ENCODE results near the gene NELFCD. TPM values are rescaled to one million over a fixed set of nuclear protein-coding genes. Genes with fewer than 3 reads are reported as not detected.
"Not testable (repeated sequence)": the region's sequence is repeated elsewhere in the genome, so short reads cannot be mapped to it uniquely, and the experiment has no call there.

NELFCD gene
- total RNA-seq, 3 donors from 2014 or later, result 50.1 to 78.7 (median 77.7) TPM

DNA sequence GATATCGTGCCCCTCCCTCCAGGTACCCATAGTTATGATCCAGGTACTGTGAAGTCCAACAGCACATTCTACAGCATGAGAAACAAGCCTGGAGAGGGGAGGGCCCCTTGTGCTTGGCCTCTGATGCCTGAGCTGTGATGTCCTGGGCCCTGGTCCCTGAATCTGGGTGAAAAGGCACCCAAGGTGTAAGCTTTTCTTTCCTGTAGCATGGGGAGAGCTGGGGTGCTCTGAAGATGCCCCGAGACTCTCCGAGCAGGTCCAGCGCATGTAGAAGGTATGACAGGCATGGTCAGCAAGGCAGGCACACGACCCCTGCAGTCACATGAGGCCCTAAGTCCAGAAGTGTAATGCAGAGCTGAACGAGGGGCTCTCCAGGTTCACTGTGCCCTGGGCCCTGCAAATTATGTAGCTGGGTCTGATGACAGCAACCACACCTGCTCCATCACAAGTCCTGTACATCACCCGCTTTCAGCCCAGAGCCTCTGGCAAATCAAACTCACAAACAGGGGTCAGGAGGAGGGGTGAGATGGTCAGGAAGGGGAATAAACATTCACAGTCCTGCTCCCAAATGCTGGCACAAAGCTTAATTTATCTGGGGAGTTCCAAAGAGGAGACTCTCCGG lies 27.8 kb downstream of the NELFCD start:
- Histone ChIP-seq H3K27me3 (no peaks in the 10 kb centered on the region), H3K36me3 (no peaks in the 10 kb centered on the region), H3K4me1 (peaks cover 19 to 21% of the 10 kb centered on the region in 2 donors), H3K27ac (peak overlapping the region; percentile 93), H3K9me3 (no peaks in the 10 kb centered on the region), H3K4me3 (no peak overlapping the region)
- intact Hi-C loops (cut with DNase I; ENCODE audit: low total_unique reads), result no loop called here
- TF ChIP-seq POLR2A (IDR thresholded peaks at IDR 0.05), result no peak
- TF ChIP-seq, protein P1, sequence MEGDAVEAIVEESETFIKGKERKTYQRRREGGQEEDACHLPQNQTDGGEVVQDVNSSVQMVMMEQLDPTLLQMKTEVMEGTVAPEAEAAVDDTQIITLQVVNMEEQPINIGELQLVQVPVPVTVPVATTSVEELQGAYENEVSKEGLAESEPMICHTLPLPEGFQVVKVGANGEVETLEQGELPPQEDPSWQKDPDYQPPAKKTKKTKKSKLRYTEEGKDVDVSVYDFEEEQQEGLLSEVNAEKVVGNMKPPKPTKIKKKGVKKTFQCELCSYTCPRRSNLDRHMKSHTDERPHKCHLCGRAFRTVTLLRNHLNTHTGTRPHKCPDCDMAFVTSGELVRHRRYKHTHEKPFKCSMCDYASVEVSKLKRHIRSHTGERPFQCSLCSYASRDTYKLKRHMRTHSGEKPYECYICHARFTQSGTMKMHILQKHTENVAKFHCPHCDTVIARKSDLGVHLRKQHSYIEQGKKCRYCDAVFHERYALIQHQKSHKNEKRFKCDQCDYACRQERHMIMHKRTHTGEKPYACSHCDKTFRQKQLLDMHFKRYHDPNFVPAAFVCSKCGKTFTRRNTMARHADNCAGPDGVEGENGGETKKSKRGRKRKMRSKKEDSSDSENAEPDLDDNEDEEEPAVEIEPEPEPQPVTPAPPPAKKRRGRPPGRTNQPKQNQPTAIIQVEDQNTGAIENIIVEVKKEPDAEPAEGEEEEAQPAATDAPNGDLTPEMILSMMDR (IDR thresholded peaks at IDR 0.05), result no peak
- TF ChIP-seq POLR2AphosphoS5 (IDR thresholded peaks at IDR 0.05), result no peak
- peak; percentile 15 to 24 for DNase-seq (ENCODE audit: low spot score in 2 of 2)

GRCh38 chr20:59010321-59010994 lies 29.4 kb downstream of the NELFCD start:
- Histone ChIP-seq H3K4me1 (peaks cover 14 to 16% of the 10 kb centered on the region in 2 donors), H3K27me3 (no peaks in the 10 kb centered on the region), H3K9me3 (no peaks in the 10 kb centered on the region), H3K27ac (peak overlapping the region; percentile 89 to 93), H3K36me3 (no peaks in the 10 kb centered on the region), H3K4me3 (peak overlapping the region in 1 of 3 donors; percentile 45)
- DNase-seq (ENCODE audit: low spot score in 2 of 2), result peak in 1 of 2 donors; percentile 76
- intact Hi-C loops (cut with DNase I; ENCODE audit: low total_unique reads), result no loop called here
- TF ChIP-seq POLR2AphosphoS5 (IDR thresholded peaks at IDR 0.05) (peak in 2 of 3 donors; percentile 32 to 33), POLR2A (IDR thresholded peaks at IDR 0.05) (no peak)

DNA sequence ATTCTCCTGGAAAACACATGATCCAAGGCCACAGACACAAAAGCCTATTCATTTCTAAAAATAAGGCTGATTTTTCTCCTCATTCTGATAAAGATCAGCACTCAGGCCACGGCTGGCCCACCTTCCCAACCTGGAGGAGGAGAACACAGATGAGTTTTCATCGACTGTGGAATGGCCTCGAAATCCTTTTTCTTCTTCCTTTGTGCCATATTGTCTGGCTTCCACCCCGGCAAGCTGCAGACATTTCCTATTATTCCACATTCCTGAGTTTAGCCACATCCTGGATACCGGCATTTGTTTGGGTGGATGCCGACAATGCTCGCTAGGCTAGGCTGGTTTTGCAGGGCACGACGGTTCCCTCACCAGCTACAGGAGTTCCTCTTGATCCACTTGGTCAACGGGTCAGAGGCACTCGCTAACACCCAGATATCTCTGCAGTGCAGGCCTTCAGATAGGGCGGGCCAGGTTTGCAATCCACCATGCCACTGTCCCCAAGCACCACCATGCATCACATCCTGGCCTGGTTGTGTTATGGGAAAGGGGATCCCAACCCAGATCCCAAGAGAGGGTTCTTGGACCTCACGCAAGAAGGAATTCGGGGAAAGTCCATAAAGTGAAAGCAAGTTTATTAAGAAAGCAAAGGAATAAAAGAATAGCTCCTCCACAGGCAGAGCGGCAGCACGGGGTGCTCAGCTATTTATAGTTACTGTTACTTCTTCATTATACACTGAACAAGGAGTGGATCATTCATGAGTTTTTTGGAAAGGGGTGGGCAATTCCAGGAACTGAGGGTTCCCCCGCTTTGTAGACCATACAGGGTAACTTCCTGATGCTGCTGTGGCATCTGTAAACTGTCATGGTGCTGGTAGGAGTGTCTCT lies 30.2 kb downstream of the NELFCD start:
- no peaks in the 10 kb centered on the region for H3K9me3 ChIP-seq
- peak; percentile 79 to 91 for DNase-seq (ENCODE audit: low spot score in 2 of 2)
- peak overlapping the region in 1 of 3 donors; percentile 45 for H3K4me3 ChIP-seq

GRCh38 chr20:59011874-59012157 lies 30.8 kb downstream of the NELFCD start:
- H3K36me3 ChIP-seq; DNase-seq (ENCODE audit: low spot score in 2 of 2); intact Hi-C loops (cut with DNase I; ENCODE audit: low total_unique reads); H3K27me3 ChIP-seq; H3K4me3 ChIP-seq; H3K9me3 ChIP-seq; H3K4me1 ChIP-seq: not testable (repeated sequence)
- H3K27ac ChIP-seq, result peak overlapping the region; percentile 89 to 93

More for the DNA sequence above, 30.2 kb downstream of the NELFCD start:
- Histone ChIP-seq H3K4me1 (peaks cover 8 to 9% of the 10 kb centered on the region in 2 donors), H3K27me3 (no peaks in the 10 kb centered on the region), H3K27ac (peak overlapping the region; percentile 89 to 93), H3K36me3 (no peaks in the 10 kb centered on the region)
- TF ChIP-seq, protein P1 (IDR thresholded peaks at IDR 0.05), result no peak
- TF ChIP-seq POLR2AphosphoS5 (IDR thresholded peaks at IDR 0.05), result peak; percentile 26 to 71 (median 35)
- intact Hi-C loops (cut with DNase I; ENCODE audit: low total_unique reads), result no loop called here

- Histone ChIP-seq H3K4me3 (no peak overlapping the region), H3K36me3 (no peaks in the 10 kb centered on the region), H3K4me1 (peaks cover 5 to 8% of the 10 kb centered on the region in 2 donors), H3K9me3 (no peaks in the 10 kb centered on the region), H3K27me3 (no peaks in the 10 kb centered on the region), H3K27ac (no peak overlapping the region)
- no peak for DNase-seq (ENCODE audit: low spot score in 2 of 2)
- intact Hi-C loops (cut with DNase I; ENCODE audit: low total_unique reads), result no loop called here
- TF ChIP-seq POLR2A (IDR thresholded peaks at IDR 0.05) (no peak), POLR2AphosphoS5 (IDR thresholded peaks at IDR 0.05) (no peak)
- TF ChIP-seq, protein P1 (IDR thresholded peaks at IDR 0.05), result no peak
Measured at GRCh38 chr20:59013031-59013951, 32.2 kb downstream of the NELFCD start.
